MCF 10A (cell line): ENCODE measurements around the gene KCNIP1. TPM values are rescaled to one million over a fixed set of nuclear protein-coding genes. Genes with fewer than 3 reads are reported as not detected.

Experiments
- BruUV-seq: library from RNA; stranded (reverse); fragments of 400-500 nt; replicated peaks from 2 replicates; lab custom pipeline; 2021; lab: Mats Ljungman, UMichigan
- CTCF ChIA-PET: fragments of 300-600 bp; sonication (Branson Sonifier 250); formaldehyde crosslinking; extraction: SDS; loops from one replicate; lab custom pipeline; 2021; ENCODE audit warnings: antibody characterized with exemption, inconsistent platforms; lab: Yijun Ruan, JAX
- POLR2A ChIA-PET: fragments of 300-600, 350-650 bp; sonication (Branson Sonifier 250); formaldehyde crosslinking; extraction: SDS; loops from one replicate; lab custom pipeline; 2020; ENCODE audit warnings: antibody characterized with exemption, inconsistent platforms; lab: Yijun Ruan, JAX
- DNase-seq: peaks from one replicate; pipeline ENCODE4 v3.0.0-alpha.2; 2018; ENCODE audit not compliant: unreplicated experiment
- H3K27ac Mint-ChIP-seq: one replicate; pipeline ENCODE4 v1.8.0; 2022; ENCODE audit warnings: mild to moderate bottlenecking, low read depth, mixed read lengths; ENCODE audit not compliant: unreplicated experiment
- H3K27me3 Mint-ChIP-seq: one replicate; pipeline ENCODE4 v1.8.0; 2022; ENCODE audit warnings: mixed read lengths; ENCODE audit not compliant: insufficient read depth, unreplicated experiment
- H3K36me3 Mint-ChIP-seq: one replicate; pipeline ENCODE4 v1.8.0; 2022; ENCODE audit warnings: mild to moderate bottlenecking, moderate library complexity, mixed read lengths; ENCODE audit not compliant: insufficient read depth, unreplicated experiment
- H3K4me1 Mint-ChIP-seq: one replicate; pipeline ENCODE4 v1.8.0; 2022; ENCODE audit warnings: mixed read lengths; ENCODE audit not compliant: insufficient read depth, unreplicated experiment
- H3K4me3 Mint-ChIP-seq: one replicate; pipeline ENCODE4 v1.8.0; 2022; ENCODE audit warnings: mild to moderate bottlenecking, moderate library complexity, mixed read lengths; ENCODE audit not compliant: unreplicated experiment
- H3K9me3 Mint-ChIP-seq: one replicate; pipeline ENCODE4 v1.8.0; 2022; ENCODE audit warnings: mixed read lengths; ENCODE audit not compliant: unreplicated experiment
- CTCF ChIP-seq: fragments of 200-600 bp; IDR thresholded peaks from one replicate; pipeline ENCODE4 v1.8.0; 2022; ENCODE audit warnings: antibody characterized with exemption, mild to moderate bottlenecking; ENCODE audit not compliant: unreplicated experiment
- intact Hi-C: fragments of 100-400 bp; cut with micrococcal nuclease; formaldehyde crosslinking; loops from 2 replicates; pipeline ENCODE4 v1.14.1; 2022
- total RNA-seq: library from RNA; stranded (reverse); gene quantifications from 2 replicates; pipeline ENCODE4 v1.2.3, GENCODE V29; 2022

KCNIP1 gene
- total RNA-seq, 1 experiment from 2014 or later, result not detected

- BruUV-seq, result no TSS peak
- Mint-ChIP-seq H3K36me3 (no peaks in the 10 kb centered on the region), H3K4me1 (no peaks in the 10 kb centered on the region), H3K27ac (no peak overlapping the region), H3K27me3 (no peaks in the 10 kb centered on the region), H3K4me3 (no peak overlapping the region), H3K9me3 (no peaks in the 10 kb centered on the region)
- CTCF ChIA-PET, result interaction anchor here (0.6 to 1.5 kb wide), 4 partner anchors 29 to 86 kb away, joined by 3 to 5 read pairs (median 4); no protein-coding TSS in a partner anchor
- TF ChIP-seq CTCF, result no peak
- DNase-seq, result no peak
- intact Hi-C loops, result no loop called here
- POLR2A ChIA-PET, result no interaction called here
Observed at GRCh38 chr5:170552621-170553115, 48.8 kb downstream of the KCNIP1 start.

GRCh38 chr5:170553218-170553617 is 49.4 kb downstream of the KCNIP1 start:
- no TSS peak for BruUV-seq
- no peak for DNase-seq
- H3K4me1 Mint-ChIP-seq, result no peaks in the 10 kb centered on the region
- no peak overlapping the region for H3K4me3 Mint-ChIP-seq
- ChIA-PET POLR2A (no interaction called here), CTCF (interaction anchor here (0.6 to 1.5 kb wide), 4 partner anchors 28 to 286 kb away, joined by 3 to 5 read pairs (median 4); no protein-coding TSS in a partner anchor)
- intact Hi-C loops, result no loop called here
- H3K27ac Mint-ChIP-seq, result no peak overlapping the region
- H3K36me3 Mint-ChIP-seq, result no peaks in the 10 kb centered on the region
- H3K9me3 Mint-ChIP-seq, result no peaks in the 10 kb centered on the region
- no peak for TF ChIP-seq CTCF
- H3K27me3 Mint-ChIP-seq, result no peaks in the 10 kb centered on the region

GRCh38 chr5:170554521-170555267 is 50.9 kb downstream of the KCNIP1 start:
- no peak for DNase-seq
- Mint-ChIP-seq H3K4me1 (no peaks in the 10 kb centered on the region), H3K4me3 (no peak overlapping the region), H3K27ac (no peak overlapping the region), H3K27me3 (peaks cover 5% of the 10 kb centered on the region), H3K9me3 (no peaks in the 10 kb centered on the region), H3K36me3 (no peaks in the 10 kb centered on the region)
- ChIA-PET POLR2A (interaction anchor here (0.6 kb wide), 1 partner anchor 36 kb away, joined by 3 read pairs; no protein-coding TSS in a partner anchor), CTCF (interaction anchor here (1.2 to 1.5 kb wide), 3 partner anchors 61 to 78 kb away, joined by 3 to 5 read pairs (median 5); no protein-coding TSS in a partner anchor)
- intact Hi-C loops, result no loop called here
- BruUV-seq, result no TSS peak
- no peak for TF ChIP-seq CTCF

GRCh38 chr5:170557314-170557713 is 53.5 kb downstream of the KCNIP1 start:
- TF ChIP-seq CTCF, result no peak
- H3K9me3 Mint-ChIP-seq, result no peaks in the 10 kb centered on the region
- H3K27me3 Mint-ChIP-seq, result peaks cover 32% of the 10 kb centered on the region
- ChIA-PET CTCF (interaction anchor here (0.7 to 1.0 kb wide), 2 partner anchors 15 to 49 kb away, joined by 3 to 4 read pairs; no protein-coding TSS in a partner anchor), POLR2A (no interaction called here)
- no peak for DNase-seq
- H3K4me1 Mint-ChIP-seq, result no peaks in the 10 kb centered on the region
- intact Hi-C loops, result no loop called here
- no peak overlapping the region for H3K27ac Mint-ChIP-seq
- BruUV-seq, result no TSS peak
- no peaks in the 10 kb centered on the region for H3K36me3 Mint-ChIP-seq
- no peak overlapping the region for H3K4me3 Mint-ChIP-seq
